Lower leg skin (tissue), 3 donors: ENCODE data around the gene HSPA1A.

Experiments used
- POLR2A ChIP-seq, 2 donors: fragments of 450-650 bp; IDR thresholded peaks; one replicate each; pipeline ENCODE4 v1.6.1; 2016 to 2017; ENCODE audit warnings: antibody characterized with exemption in 2 of 2, mild to moderate bottlenecking in 1 of 2, moderate library complexity in 1 of 2
- TF ChIP-seq, protein P1 (sequence below), 3 donors: fragments of 450-650 bp; IDR thresholded peaks; one replicate each; pipeline ENCODE4 v1.5.1; 2016; ENCODE audit warnings: antibody characterized with exemption in 3 of 3, mild to moderate bottlenecking in 3 of 3, moderate library complexity in 2 of 3

DNA sequence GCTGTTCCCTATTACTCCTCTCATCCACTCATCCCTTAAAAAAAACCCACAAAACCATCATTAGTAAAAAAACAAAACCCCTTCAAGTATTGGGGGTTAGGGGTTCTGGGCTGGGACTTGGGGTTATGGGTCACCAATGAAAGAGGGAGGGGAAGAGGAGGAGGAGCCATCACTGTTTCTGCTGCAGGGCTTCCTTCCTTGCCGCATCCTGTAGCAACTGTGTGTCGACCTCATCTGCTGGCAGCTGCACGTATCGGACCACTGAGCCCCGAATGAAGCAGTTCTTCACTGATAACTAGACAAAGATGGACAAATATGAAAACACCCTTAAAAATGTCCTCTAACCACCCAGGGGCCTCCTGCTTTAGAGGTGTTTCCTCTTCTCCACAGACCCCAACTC, 17.8 kb upstream of the HSPA1A start:
- no peak for TF ChIP-seq POLR2A (IDR thresholded peaks at IDR 0.05)
- TF ChIP-seq, protein P1, sequence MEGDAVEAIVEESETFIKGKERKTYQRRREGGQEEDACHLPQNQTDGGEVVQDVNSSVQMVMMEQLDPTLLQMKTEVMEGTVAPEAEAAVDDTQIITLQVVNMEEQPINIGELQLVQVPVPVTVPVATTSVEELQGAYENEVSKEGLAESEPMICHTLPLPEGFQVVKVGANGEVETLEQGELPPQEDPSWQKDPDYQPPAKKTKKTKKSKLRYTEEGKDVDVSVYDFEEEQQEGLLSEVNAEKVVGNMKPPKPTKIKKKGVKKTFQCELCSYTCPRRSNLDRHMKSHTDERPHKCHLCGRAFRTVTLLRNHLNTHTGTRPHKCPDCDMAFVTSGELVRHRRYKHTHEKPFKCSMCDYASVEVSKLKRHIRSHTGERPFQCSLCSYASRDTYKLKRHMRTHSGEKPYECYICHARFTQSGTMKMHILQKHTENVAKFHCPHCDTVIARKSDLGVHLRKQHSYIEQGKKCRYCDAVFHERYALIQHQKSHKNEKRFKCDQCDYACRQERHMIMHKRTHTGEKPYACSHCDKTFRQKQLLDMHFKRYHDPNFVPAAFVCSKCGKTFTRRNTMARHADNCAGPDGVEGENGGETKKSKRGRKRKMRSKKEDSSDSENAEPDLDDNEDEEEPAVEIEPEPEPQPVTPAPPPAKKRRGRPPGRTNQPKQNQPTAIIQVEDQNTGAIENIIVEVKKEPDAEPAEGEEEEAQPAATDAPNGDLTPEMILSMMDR (IDR thresholded peaks at IDR 0.05): no peak
